ENCODE measurements around the gene RNU1-1.
A peak's percentile ranks its signal among the peaks of the same experiment; 100 is the strongest.
"Not testable (repeated sequence)": the region's sequence is repeated elsewhere in the genome, so short reads cannot be mapped to it uniquely, and the experiment has no call there.

RNU1-1 gene

DNA sequence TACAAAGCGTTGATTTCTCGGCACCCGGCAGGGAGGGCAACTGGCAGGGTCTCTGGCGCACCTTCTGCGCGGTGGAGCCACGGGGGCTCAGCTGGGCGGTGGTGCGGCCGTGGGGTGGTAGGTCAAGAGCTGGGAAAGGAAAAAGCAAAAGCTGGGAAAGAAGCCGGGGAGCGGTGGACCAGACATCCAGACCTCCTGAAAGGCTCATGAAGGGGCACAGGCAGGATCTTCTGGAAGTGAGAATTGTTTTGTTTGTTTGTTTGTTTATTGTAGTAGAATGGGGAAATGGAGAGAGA lies 7.2 kb upstream of the RNU1-1 start:
- DNase-seq = no peak

DNA sequence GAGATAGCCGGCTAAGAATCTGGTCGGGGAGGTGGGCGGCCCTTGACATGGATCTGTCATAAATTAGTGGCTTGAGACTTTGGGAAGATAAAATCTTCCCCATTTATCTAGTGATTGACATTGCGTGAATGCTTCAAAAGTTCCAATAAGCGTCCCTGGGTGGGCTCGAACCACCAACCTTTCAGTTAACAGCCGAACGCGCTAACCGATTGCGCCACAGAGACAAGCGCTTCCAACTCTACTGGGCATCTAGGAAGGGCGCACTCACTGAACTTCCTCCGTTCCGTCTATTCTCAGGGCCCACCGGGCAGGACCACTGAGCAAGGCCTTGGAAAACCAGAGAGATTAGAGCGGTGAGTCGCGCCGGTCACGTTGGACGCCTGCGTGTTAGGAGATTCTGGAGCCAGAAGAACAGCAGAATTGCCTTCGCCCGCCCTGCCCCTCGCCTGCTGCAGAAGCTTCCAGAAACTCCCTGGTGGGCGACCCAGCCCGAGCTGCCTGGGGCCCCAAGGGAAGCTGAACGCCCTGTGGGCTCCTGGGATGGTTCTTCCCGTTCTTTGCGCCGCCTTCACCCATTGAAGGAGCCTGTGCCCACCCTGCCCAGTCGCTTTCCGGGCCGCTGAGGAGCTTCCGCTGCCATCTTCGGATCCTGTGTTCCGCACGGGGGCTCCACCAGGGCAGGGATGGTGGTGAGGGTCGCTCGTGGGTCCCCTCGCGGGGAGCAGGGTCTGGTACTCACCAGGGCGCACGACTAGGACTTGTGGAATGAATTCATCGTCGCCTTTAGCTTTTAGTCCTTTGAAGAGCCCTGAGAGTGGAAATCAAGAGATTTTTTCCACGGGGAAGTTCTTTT lies 6.6 kb upstream of the RNU1-1 start:
- not testable (repeated sequence) for DNase-seq

GRCh38 chr1:16519255-16519951 lies 5.3 kb upstream of the RNU1-1 start:
- DNase-seq = not testable (repeated sequence)

GRCh38 chr1:16518913-16519254 lies 4.8 kb upstream of the RNU1-1 start:
- not testable (repeated sequence) for DNase-seq

DNA sequence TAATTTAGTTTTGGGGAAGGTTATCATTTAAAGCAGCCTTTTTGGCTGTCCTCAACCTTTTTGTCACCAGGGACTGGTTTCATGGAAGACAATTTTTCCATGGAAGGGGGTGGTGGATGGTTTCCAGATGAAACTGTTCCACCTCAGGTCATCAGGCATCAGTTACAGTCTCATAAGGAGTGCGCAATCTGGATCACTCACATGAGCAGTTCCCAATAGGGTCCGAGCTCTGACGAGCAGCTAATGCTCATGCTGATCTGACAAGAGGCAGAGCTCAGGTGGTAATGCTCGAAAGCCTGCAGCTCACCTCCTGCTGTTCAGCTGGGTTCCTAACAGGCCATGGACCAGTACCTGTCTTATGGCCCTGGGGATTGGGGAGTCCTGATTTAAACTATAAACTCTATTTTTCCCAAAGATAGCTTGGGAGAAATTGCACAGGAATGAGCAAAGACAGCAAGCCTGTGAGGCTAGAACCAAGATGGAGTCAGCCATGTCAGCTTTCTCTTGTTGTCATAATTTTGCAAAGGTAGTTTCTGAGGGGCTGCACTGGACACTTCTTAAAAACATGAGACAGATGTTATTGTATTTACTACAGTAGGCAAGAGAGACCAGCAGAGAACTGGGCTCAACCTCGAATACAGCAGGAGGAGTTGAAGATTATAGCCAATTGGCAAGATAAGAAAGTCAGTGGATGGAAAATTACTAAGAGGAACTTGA lies 2.8 kb upstream of the RNU1-1 start:
- DNase-seq = not testable (repeated sequence)

DNA sequence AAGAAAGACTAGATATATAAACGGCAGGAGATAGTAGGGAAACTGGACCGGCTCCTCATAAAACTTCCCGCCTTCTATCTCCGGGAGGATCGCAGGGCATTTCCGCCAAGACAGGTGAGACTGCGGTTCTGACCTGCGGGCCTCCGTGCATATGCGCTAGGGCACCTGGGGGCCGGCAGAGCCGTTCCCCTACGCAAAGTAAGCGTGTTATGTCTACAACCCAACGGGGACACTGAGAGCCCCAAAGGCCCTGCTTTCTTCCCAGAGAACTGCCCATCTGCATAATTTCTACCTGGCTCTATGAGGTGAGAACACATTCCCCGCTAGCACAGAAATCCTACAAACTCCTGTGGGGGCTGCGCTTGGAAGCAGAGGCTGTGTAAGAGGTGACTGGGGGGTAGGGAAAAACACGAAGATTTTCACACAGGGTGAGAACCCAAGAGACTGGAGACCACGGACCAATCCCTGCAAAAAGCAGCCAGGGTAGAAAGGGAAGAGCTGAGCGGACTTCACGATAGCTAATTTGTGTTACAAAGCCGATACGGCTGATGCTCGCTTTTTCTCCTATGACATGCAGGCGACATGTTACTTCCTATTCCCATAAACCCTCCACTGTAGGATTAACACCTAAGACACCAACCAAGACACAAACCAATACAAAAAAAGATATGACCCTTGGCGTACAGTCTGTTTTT lies 526 bp downstream of the RNU1-1 start:
- peak; percentile 21 for DNase-seq

- not testable (repeated sequence) for DNase-seq
Measured at GRCh38 chr1:16512624-16513411, 1.3 kb downstream of the RNU1-1 start.

DNA sequence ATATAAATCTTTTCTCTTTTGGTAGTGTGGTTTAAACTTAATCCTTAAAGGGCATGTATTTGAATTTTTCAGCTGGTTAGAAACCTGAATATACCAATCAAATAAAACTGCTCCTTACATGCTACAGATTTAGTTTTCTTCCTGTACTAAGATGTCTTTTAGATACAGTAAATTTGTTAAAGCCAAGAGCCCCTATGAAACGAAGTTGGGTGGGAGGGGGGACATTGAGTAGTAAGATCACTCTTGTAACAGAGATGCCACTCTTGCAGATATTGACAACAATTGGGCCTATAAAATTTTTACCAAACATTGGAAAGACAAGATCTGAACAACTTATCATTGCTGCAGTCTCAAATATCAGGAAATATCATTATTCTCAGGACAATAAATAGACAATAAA lies 2.2 kb downstream of the RNU1-1 start:
- DNase-seq = not testable (repeated sequence)

DNA sequence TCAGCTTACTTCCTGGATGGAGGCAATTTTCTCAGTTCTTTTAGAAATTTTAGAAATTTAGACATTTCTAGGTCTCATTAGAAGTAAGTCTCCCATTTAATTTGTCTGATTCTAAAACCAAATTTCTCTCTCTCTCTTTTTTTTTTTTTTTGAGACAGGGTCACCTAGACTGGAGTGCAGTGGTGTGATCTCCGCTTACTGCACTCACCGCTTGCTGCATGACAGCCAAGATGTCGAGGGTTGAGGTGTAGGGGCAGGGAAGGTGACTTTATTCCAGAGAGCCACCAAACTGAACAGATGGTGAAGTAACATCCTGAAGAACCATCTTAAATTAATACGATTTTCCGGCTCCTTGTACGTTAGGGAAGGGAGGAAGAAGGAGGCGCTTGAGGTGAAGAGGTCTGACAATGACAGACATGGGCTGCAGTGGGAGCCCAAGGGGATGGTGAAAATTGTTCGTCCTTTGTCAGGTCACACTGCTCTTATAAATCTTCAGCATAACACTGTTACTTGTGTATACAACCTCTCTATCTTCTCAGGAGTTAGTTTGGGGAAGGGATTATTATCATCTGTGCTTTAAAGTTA lies 5.1 kb downstream of the RNU1-1 start:
- peak; percentile 22 for DNase-seq

- DNase-seq = not testable (repeated sequence)
Measured at GRCh38 chr1:16506364-16507136, 7.5 kb downstream of the RNU1-1 start.

GRCh38 chr1:16505870-16506269 lies 8.2 kb downstream of the RNU1-1 start:
- DNase-seq = not testable (repeated sequence)

DNA sequence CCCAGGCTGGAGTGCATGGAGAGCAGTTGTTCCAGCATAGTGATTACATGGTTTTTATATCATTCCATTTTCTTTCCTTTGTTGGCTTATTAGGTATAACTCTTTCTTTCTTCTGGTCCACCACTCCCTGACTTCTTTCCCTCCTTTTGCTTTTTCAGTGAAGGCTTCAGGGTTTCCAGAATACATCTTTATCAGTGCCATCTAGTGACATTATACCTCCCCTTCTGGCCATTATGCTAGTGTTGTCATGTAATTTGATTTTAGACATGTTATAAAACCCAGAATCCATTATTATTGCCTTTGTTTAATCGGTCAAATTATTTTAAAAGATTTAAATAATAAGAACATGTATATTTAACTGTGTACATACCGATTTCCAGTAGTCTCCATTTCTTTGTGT lies 10.6 kb downstream of the RNU1-1 start:
- no peak for DNase-seq

- DNase-seq = not testable (repeated sequence)
Measured at GRCh38 chr1:16501446-16501845, 12.6 kb downstream of the RNU1-1 start.

GRCh38 chr1:16500975-16501374 lies 13.1 kb downstream of the RNU1-1 start:
- DNase-seq = not testable (repeated sequence)

DNA sequence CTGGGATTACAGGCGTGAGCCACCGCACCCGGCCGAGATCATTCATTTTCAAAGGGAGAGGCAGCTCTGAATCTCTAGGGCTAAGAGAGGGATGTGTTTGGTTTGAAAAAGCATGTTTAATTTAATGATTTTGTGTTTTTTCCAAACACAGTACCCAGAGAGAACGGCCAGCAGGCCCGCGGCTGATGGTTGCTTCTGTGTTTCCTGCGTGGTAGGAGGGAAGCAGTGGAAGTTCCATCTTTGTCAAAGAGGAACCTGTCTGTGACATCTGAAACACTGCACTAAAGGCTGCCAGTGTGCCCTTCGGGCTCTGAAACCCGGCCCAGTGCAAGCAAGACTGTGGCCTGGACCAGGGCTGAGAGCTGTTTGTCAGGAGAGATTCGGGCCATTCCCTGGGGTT lies 13.6 kb downstream of the RNU1-1 start:
- DNase-seq = not testable (repeated sequence)

- peak; percentile 78 for DNase-seq
Measured at GRCh38 chr1:16498573-16499413, 15.3 kb downstream of the RNU1-1 start.

DNA sequence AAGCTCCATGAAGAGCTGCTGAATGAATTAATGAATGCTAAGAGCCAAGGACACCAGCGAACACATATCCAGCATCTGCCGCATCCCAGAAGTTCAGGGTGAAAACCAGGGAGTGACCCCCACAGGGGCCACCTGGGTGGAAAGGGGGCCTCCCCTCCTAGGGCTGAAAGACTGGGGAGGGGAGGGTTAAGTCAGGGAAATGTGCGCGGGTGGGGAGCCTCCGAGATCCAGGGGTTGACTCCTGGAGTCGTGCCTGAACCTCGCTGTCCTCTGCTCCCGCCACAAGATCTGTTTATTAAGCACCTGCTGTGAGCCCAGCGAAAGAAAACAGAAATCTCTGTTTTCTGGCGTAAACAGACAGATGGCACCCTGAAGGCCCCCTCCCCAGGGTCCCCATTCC lies 16.0 kb downstream of the RNU1-1 start:
- DNase-seq = not testable (repeated sequence)

- DNase-seq = not testable (repeated sequence)
Measured at GRCh38 chr1:16497474-16497904, 16.6 kb downstream of the RNU1-1 start.

DNA sequence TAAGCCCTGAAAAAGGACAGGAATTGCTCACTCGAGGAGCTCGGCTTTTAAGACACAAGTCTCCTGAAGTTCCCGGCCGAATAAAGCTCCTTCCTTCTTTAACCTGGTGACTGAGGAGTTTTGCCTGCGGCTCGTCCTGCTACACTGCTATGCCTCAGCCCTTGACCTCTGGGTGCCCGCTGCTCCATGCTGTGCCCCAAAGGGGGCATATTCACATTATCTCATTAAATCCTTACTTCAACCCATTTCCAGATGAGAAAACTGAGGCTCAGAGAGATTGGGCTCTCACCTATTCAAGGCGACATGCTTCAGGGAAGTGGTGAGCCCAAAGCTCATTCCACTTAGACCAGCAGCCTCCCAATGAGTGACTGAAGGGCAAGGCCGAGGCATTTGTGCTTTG lies 20.4 kb downstream of the RNU1-1 start:
- not testable (repeated sequence) for DNase-seq

DNA sequence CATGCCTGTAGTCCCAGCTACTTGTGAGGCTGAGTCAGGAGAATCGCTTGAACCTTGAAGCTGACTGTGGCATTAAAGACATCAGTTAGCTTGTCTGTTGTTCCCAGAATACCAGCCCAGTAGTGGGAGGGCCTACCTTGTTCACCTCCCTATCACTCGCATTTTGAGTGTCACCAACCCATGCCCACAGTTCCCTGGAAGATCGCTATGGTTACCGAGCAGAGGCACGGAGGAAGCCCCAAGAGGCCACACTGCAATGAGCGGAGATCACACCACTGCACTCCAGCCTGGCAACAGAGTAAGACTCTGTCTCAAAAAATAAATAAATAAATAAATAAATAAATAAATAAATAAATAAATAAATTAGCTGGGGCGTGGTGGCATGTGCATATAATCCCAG lies 21.1 kb downstream of the RNU1-1 start:
- DNase-seq = not testable (repeated sequence)

Data from effector CD4-positive, alpha-beta T cell (primary cell).